Measurements from ENCODE around the gene TREX2. TPM values are rescaled to one million over a fixed set of nuclear protein-coding genes. Genes with fewer than 3 reads are reported as not detected.

TREX2 gene
- total and polyA plus RNA-seq, 2 experiments from 2014 or later = 0.81 to 1.7 TPM

DNA sequence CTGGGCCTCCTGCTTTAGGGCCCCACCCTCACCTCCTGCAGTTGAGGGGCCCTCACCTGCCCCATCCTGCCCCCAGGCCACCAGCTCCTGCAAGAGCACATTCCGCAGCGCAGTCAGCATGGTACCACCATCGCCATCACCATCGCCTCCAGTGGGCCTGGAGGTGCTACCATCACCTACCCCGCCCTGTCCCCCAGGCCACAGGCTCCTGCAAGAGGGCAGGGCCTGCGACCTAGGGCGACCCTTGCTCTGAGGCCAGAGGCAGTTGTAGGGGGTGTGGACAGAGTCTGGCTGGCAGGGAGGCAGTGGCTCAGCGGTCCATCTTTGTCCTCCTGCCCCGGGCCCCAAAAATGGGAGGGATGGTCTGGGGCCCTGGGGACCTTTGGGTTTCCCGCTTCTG is 28.4 kb upstream of the TREX2 start:
- no peaks in the 10 kb centered on the region for H3K36me3 Mint-ChIP-seq (ENCODE audit: low read depth)
- DNase-seq (ENCODE audit: low spot score) = no peak
- ATAC-seq = no peak
- H3F3A ChIP-seq (replicated peaks; ENCODE audit: low read depth) = no peaks in the 10 kb centered on the region
- H3K27ac ChIP-seq (ENCODE audit: low read depth) = no peak overlapping the region
- no peaks in the 10 kb centered on the region for H3K36me3 ChIP-seq (ENCODE audit: insufficient read depth)
- H3K4me1 ChIP-seq (ENCODE audit: insufficient read depth) = no peaks in the 10 kb centered on the region; the same call in 1 of the 2 replicates
- H3K9me3 Mint-ChIP-seq = no peaks in the 10 kb centered on the region; the same call in 2 of the 3 replicates
- H3K4me3 Mint-ChIP-seq = no peak overlapping the region
- H2AFZ ChIP-seq = no peak overlapping the region
- peaks cover 15% of the 10 kb centered on the region for H3K27me3 ChIP-seq (ENCODE audit: insufficient read depth)
- H4K20me1 ChIP-seq (replicated peaks; ENCODE audit: insufficient read depth) = no peaks in the 10 kb centered on the region
- H3K4me2 ChIP-seq = no peak overlapping the region
- H3K27me3 Mint-ChIP-seq (ENCODE audit: insufficient read depth, low read depth, poor library complexity) = peaks cover 25% of the 10 kb centered on the region
- TF ChIP-seq, protein P1, sequence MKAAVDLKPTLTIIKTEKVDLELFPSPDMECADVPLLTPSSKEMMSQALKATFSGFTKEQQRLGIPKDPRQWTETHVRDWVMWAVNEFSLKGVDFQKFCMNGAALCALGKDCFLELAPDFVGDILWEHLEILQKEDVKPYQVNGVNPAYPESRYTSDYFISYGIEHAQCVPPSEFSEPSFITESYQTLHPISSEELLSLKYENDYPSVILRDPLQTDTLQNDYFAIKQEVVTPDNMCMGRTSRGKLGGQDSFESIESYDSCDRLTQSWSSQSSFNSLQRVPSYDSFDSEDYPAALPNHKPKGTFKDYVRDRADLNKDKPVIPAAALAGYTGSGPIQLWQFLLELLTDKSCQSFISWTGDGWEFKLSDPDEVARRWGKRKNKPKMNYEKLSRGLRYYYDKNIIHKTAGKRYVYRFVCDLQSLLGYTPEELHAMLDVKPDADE (IDR thresholded peaks at IDR 0.05) = no peak
- TF ChIP-seq ZNF114 (CRISPR knock-in tag; IDR thresholded peaks at IDR 0.05) (no peak), NANOG (IDR thresholded peaks at IDR 0.05; ENCODE audit: borderline replicate concordance) (no peak), EZH2phosphoT487 (IDR thresholded peaks at IDR 0.05; ENCODE audit: unreplicated experiment) (no peak), JUNB (IDR thresholded peaks at IDR 0.05; ENCODE audit: unreplicated experiment) (no peak), ZNF331 (CRISPR knock-in tag; IDR thresholded peaks at IDR 0.05; ENCODE audit: low read depth) (no peak), EZH2 (IDR thresholded peaks at IDR 0.05; ENCODE audit: low read depth, unreplicated experiment) (no peak), POLR2AphosphoS5 (IDR thresholded peaks at IDR 0.05; ENCODE audit: low read depth) (no peak)
- TF ChIP-seq, protein P2, sequence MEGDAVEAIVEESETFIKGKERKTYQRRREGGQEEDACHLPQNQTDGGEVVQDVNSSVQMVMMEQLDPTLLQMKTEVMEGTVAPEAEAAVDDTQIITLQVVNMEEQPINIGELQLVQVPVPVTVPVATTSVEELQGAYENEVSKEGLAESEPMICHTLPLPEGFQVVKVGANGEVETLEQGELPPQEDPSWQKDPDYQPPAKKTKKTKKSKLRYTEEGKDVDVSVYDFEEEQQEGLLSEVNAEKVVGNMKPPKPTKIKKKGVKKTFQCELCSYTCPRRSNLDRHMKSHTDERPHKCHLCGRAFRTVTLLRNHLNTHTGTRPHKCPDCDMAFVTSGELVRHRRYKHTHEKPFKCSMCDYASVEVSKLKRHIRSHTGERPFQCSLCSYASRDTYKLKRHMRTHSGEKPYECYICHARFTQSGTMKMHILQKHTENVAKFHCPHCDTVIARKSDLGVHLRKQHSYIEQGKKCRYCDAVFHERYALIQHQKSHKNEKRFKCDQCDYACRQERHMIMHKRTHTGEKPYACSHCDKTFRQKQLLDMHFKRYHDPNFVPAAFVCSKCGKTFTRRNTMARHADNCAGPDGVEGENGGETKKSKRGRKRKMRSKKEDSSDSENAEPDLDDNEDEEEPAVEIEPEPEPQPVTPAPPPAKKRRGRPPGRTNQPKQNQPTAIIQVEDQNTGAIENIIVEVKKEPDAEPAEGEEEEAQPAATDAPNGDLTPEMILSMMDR (conservative IDR thresholded peaks at IDR 0.05; ENCODE audit: low read depth in 2 of 2) = no peak
- TF ChIP-seq, protein P3, sequence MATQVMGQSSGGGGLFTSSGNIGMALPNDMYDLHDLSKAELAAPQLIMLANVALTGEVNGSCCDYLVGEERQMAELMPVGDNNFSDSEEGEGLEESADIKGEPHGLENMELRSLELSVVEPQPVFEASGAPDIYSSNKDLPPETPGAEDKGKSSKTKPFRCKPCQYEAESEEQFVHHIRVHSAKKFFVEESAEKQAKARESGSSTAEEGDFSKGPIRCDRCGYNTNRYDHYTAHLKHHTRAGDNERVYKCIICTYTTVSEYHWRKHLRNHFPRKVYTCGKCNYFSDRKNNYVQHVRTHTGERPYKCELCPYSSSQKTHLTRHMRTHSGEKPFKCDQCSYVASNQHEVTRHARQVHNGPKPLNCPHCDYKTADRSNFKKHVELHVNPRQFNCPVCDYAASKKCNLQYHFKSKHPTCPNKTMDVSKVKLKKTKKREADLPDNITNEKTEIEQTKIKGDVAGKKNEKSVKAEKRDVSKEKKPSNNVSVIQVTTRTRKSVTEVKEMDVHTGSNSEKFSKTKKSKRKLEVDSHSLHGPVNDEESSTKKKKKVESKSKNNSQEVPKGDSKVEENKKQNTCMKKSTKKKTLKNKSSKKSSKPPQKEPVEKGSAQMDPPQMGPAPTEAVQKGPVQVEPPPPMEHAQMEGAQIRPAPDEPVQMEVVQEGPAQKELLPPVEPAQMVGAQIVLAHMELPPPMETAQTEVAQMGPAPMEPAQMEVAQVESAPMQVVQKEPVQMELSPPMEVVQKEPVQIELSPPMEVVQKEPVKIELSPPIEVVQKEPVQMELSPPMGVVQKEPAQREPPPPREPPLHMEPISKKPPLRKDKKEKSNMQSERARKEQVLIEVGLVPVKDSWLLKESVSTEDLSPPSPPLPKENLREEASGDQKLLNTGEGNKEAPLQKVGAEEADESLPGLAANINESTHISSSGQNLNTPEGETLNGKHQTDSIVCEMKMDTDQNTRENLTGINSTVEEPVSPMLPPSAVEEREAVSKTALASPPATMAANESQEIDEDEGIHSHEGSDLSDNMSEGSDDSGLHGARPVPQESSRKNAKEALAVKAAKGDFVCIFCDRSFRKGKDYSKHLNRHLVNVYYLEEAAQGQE (IDR thresholded peaks at IDR 0.05; ENCODE audit: unreplicated experiment) = no peak
- TF ChIP-seq, protein P4, sequence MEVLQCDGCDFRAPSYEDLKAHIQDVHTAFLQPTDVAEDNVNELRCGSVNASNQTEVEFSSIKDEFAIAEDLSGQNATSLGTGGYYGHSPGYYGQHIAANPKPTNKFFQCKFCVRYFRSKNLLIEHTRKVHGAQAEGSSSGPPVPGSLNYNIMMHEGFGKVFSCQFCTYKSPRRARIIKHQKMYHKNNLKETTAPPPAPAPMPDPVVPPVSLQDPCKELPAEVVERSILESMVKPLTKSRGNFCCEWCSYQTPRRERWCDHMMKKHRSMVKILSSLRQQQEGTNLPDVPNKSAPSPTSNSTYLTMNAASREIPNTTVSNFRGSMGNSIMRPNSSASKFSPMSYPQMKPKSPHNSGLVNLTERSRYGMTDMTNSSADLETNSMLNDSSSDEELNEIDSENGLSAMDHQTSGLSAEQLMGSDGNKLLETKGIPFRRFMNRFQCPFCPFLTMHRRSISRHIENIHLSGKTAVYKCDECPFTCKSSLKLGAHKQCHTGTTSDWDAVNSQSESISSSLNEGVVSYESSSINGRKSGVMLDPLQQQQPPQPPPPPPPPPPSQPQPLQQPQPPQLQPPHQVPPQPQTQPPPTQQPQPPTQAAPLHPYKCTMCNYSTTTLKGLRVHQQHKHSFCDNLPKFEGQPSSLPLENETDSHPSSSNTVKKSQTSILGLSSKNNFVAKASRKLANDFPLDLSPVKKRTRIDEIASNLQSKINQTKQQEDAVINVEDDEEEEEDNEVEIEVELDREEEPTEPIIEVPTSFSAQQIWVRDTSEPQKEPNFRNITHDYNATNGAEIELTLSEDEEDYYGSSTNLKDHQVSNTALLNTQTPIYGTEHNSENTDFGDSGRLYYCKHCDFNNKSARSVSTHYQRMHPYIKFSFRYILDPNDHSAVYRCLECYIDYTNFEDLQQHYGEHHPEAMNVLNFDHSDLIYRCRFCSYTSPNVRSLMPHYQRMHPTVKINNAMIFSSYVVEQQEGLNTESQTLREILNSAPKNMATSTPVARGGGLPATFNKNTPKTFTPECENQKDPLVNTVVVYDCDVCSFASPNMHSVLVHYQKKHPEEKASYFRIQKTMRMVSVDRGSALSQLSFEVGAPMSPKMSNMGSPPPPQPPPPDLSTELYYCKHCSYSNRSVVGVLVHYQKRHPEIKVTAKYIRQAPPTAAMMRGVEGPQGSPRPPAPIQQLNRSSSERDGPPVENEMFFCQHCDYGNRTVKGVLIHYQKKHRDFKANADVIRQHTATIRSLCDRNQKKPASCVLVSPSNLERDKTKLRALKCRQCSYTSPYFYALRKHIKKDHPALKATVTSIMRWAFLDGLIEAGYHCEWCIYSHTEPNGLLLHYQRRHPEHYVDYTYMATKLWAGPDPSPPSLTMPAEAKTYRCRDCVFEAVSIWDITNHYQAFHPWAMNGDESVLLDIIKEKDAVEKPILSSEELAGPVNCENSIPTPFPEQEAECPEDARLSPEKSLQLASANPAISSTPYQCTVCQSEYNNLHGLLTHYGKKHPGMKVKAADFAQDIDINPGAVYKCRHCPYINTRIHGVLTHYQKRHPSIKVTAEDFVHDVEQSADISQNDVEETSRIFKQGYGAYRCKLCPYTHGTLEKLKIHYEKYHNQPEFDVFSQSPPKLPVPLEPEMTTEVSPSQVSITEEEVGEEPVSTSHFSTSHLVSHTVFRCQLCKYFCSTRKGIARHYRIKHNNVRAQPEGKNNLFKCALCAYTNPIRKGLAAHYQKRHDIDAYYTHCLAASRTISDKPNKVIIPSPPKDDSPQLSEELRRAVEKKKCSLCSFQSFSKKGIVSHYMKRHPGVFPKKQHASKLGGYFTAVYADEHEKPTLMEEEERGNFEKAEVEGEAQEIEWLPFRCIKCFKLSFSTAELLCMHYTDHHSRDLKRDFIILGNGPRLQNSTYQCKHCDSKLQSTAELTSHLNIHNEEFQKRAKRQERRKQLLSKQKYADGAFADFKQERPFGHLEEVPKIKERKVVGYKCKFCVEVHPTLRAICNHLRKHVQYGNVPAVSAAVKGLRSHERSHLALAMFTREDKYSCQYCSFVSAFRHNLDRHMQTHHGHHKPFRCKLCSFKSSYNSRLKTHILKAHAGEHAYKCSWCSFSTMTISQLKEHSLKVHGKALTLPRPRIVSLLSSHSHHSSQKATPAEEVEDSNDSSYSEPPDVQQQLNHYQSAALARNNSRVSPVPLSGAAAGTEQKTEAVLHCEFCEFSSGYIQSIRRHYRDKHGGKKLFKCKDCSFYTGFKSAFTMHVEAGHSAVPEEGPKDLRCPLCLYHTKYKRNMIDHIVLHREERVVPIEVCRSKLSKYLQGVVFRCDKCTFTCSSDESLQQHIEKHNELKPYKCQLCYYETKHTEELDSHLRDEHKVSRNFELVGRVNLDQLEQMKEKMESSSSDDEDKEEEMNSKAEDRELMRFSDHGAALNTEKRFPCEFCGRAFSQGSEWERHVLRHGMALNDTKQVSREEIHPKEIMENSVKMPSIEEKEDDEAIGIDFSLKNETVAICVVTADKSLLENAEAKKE (CRISPR knock-in tag; IDR thresholded peaks at IDR 0.05) = no peak
- H3K4me1 Mint-ChIP-seq = peaks cover 19% of the 10 kb centered on the region; the same call in 2 of the 3 replicates
- H3K27ac Mint-ChIP-seq = no peak overlapping the region
- no peak overlapping the region for H3K4me3 ChIP-seq
- H3K79me2 ChIP-seq (replicated peaks; ENCODE audit: insufficient read depth) = no peaks in the 10 kb centered on the region
- H3K9me2 ChIP-seq (ENCODE audit: insufficient read depth) = no peaks in the 10 kb centered on the region

All from GM23338 (cell line).